Measurements from ENCODE around the gene CCDC71L. TPM values are rescaled to one million over a fixed set of nuclear protein-coding genes. Genes with fewer than 3 reads are reported as not detected.

CCDC71L gene
- total RNA-seq, 4 donors from 2014 or later: 23.2 to 145 (median 30.1) TPM

GRCh38 chr7:106608661-106609060 is 52.3 kb downstream of the CCDC71L start:
- intact Hi-C loops (cut with DNase I): no loop called here
- 75% methylated on average over 1 of the region's 1 CpG for WGBS

More at GRCh38 chr7:106608661-106609060, 52.3 kb downstream of the CCDC71L start:
- DNase-seq (ENCODE audit: extremely low spot score): no peak
- H3K4me3 ChIP-seq: no peak overlapping the region
- TF ChIP-seq POLR2A (IDR thresholded peaks at IDR 0.05; ENCODE audit: low read depth) (no peak), EP300 (IDR thresholded peaks at IDR 0.05) (no peak), POLR2AphosphoS5 (IDR thresholded peaks at IDR 0.05) (no peak), CTCF (IDR thresholded peaks at IDR 0.05) (no peak)
- no peaks in the 10 kb centered on the region for H3K36me3 ChIP-seq
- no peaks in the 10 kb centered on the region for H3K4me1 ChIP-seq
- no peak overlapping the region for H3K27ac ChIP-seq (replicated peaks in 1 of 4)
- no peaks in the 10 kb centered on the region for H3K27me3 ChIP-seq
- H3K9me3 ChIP-seq: peaks cover 0 to 4% (median 0%) of the 10 kb centered on the region in 4 donors

Other genes starting within 250 kb of the CCDC71L start
- 1 to 10 TPM; 1.8 to 3.8 (median 2.7) TPM for gene PIK3CG, start 204.1 kb upstream of the CCDC71L start, total RNA-seq